Measurements from ENCODE around the gene AADAT. TPM values are rescaled to one million over a fixed set of nuclear protein-coding genes. Genes with fewer than 3 reads are reported as not detected.

AADAT gene
- total and polyA plus RNA-seq, 12 donors, result 0.76 to 7.7 (median 2.5) TPM

DNA sequence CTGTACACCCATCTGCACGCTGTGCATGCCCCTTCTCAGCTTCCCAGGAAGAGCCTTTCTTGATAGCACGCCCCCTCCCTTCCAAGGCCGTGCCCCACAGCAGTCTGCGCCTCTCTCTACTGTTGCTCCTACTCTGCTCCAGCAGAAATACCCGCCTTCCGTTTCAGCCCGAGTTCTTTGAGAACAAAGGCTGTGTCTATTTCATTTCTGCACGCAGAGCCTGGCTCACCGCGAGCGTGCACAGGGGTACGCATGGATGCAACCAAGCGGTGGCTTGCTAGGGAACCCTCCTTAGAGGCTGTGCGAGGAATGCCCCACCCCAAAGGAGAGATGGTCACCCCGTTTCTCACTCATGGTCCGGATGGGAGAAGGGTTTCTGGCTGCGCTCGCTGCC is 485 bp downstream of the AADAT start:
- no peaks in the 10 kb centered on the region for H3K36me3 ChIP-seq (replicated peaks in 1 of 2)
- peak in 4 of 7 donors; percentile 7 to 59 (median 14) for DNase-seq
- 4 to 5% (median 4%) methylated on average over 17 to 18 of the region's 18 CpGs for WGBS, 4 donors
- peaks cover 0 to 10% of the 10 kb centered on the region in 2 donors for H3K4me1 ChIP-seq (replicated peaks in 1 of 2)
- no peak for TF ChIP-seq POLR2A (IDR thresholded peaks at IDR 0.05)
- TF ChIP-seq, protein P1, sequence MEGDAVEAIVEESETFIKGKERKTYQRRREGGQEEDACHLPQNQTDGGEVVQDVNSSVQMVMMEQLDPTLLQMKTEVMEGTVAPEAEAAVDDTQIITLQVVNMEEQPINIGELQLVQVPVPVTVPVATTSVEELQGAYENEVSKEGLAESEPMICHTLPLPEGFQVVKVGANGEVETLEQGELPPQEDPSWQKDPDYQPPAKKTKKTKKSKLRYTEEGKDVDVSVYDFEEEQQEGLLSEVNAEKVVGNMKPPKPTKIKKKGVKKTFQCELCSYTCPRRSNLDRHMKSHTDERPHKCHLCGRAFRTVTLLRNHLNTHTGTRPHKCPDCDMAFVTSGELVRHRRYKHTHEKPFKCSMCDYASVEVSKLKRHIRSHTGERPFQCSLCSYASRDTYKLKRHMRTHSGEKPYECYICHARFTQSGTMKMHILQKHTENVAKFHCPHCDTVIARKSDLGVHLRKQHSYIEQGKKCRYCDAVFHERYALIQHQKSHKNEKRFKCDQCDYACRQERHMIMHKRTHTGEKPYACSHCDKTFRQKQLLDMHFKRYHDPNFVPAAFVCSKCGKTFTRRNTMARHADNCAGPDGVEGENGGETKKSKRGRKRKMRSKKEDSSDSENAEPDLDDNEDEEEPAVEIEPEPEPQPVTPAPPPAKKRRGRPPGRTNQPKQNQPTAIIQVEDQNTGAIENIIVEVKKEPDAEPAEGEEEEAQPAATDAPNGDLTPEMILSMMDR (IDR thresholded peaks at IDR 0.05), result no peak
- H3K27ac ChIP-seq, result peak overlapping the region in 1 of 5 donors; percentile 50
- intact Hi-C loops (cut with DNase I), result no loop called here
- H3K4me3 ChIP-seq, result peak overlapping the region in 2 of 4 donors; percentile 34 to 68
- no peaks in the 10 kb centered on the region for H3K9me3 ChIP-seq (replicated peaks in 1 of 3)
- H3K27me3 ChIP-seq, result no peaks in the 10 kb centered on the region

DNA sequence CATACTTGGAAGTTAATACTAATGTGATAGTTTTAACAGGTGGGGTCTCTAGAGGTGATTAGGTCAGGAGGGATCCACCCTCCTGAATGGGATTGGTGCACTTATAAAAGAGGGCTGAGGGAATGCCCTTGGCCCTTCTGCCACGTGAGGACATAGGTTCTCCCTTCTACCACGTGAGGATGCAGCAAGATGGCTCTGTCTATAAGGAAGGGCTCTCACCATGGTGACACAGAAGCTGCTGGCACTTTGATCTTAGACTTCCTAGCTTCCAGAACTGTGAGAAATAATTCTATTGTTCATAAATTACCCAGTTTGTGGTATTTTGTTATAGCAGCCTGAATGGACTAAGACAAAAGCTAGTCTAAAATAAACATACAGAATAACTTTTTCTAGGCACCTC is 1.0 kb downstream of the AADAT start:
- H3K27me3 ChIP-seq, result no peaks in the 10 kb centered on the region
- intact Hi-C loops (cut with DNase I), result no loop called here
- 82 to 92% (median 85%) methylated on average over 2 of the region's 2 CpGs for WGBS, 4 donors
- no peak overlapping the region for H3K27ac ChIP-seq
- TF ChIP-seq, protein P1 (IDR thresholded peaks at IDR 0.05), result no peak
- no peak for TF ChIP-seq POLR2A (IDR thresholded peaks at IDR 0.05)
- no peaks in the 10 kb centered on the region for H3K36me3 ChIP-seq (replicated peaks in 1 of 2)
- peaks cover 0 to 10% of the 10 kb centered on the region in 2 donors for H3K4me1 ChIP-seq (replicated peaks in 1 of 2)
- DNase-seq, result no peak
- no peak overlapping the region for H3K4me3 ChIP-seq
- no peaks in the 10 kb centered on the region for H3K9me3 ChIP-seq (replicated peaks in 1 of 3)

DNA sequence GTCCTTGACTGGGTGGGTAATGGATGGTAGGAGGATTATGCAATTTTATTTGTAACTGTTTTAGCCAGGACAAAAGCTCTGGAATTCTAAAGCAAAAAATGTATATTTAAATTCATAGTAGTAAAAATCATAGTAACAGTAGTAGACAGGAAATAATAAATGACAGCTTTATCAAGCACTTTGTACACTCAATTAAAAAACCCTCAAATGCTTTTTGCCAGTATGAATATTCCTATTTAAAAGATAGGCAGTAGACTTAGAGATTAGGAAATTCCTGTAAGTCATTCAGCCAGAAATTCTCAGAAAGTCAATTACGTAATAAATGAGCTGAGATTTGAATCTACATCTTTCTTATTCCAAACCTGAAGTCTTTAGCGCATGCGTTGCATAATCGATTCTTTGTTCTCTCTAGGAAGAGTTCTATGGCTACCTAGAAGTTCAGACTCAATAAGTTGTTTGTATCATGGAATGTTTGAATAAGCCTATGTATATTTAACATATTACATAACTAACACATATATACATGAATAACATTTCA is 2.5 kb downstream of the AADAT start:
- TF ChIP-seq, protein P1 (IDR thresholded peaks at IDR 0.05), result no peak
- TF ChIP-seq POLR2A (IDR thresholded peaks at IDR 0.05), result no peak

DNA sequence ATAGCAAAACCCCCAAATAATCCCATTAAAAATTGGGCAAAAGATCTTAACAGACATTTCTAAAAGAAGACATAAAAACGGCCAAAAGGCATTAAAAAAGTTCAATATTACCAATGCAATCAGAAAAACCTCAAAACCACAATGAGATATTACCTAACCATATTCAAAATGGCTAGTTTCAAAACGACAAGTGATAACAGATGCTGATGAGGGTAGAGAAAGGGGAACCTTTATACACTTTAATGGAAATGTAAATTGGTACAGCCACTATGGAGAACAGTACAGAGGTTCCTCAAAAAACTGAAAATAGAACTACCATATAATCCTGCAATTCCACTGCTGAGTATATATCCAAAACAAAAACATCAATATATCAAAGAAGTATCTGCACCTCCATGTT is 6.2 kb downstream of the AADAT start:
- intact Hi-C loops (cut with DNase I), result no loop called here
- DNase-seq, result no peak
- Histone ChIP-seq H3K36me3 (replicated peaks in 1 of 2) (peaks cover 0 to 5% of the 10 kb centered on the region in 2 donors), H3K27ac (no peak overlapping the region), H3K4me3 (no peak overlapping the region), H3K4me1 (replicated peaks in 1 of 2) (peaks cover 0 to 5% of the 10 kb centered on the region in 2 donors), H3K27me3 (no peaks in the 10 kb centered on the region), H3K9me3 (replicated peaks in 1 of 3) (no peaks in the 10 kb centered on the region)
- TF ChIP-seq, protein P1 (IDR thresholded peaks at IDR 0.05), result no peak
- no peak for TF ChIP-seq POLR2A (IDR thresholded peaks at IDR 0.05)
- WGBS, 4 donors, result 60 to 73% (median 67%) methylated on average over 2 of the region's 2 CpGs

More for the DNA sequence above, 2.5 kb downstream of the AADAT start:
- no peak for DNase-seq
- intact Hi-C loops (cut with DNase I), result no loop called here
- no peak overlapping the region for H3K27ac ChIP-seq
- H3K9me3 ChIP-seq (replicated peaks in 1 of 3), result no peaks in the 10 kb centered on the region
- WGBS, 4 donors, result 53 to 67% (median 60%) methylated on average over 4 of the region's 4 CpGs
- no peak overlapping the region for H3K4me3 ChIP-seq
- H3K4me1 ChIP-seq (replicated peaks in 1 of 2), result peaks cover 0 to 10% of the 10 kb centered on the region in 2 donors
- no peaks in the 10 kb centered on the region for H3K36me3 ChIP-seq (replicated peaks in 1 of 2)
- H3K27me3 ChIP-seq, result no peaks in the 10 kb centered on the region
